Vagina (tissue), 2 donors: ENCODE measurements around the gene RYK. TPM values are rescaled to one million over a fixed set of nuclear protein-coding genes. Genes with fewer than 3 reads are reported as not detected.

ENCODE experiments used
- DNase-seq, 2 donors: peaks; one replicate each; pipeline ENCODE4 v3.0.0-alpha.2; 2017; ENCODE audit errors: extremely low spot score in 2 of 2
- H3K27ac ChIP-seq: fragments of 200-600 bp; sonication (generic); one replicate; pipeline ENCODE4 v1.5.1; 2019
- H3K27me3 ChIP-seq: fragments of 200-600 bp; sonication (generic); one replicate; pipeline ENCODE4 v1.5.1; 2019
- H3K36me3 ChIP-seq, 2 donors: fragments of 200-600 bp; sonication (generic); one replicate each; pipeline ENCODE4 v1.5.1; 2017 to 2019
- H3K4me1 ChIP-seq: fragments of 200-600 bp; sonication (generic); one replicate; pipeline ENCODE4 v1.5.1; 2019
- H3K4me3 ChIP-seq, 2 donors: fragments of 200-600 bp; sonication (generic); 1 replicate in 1 of 2; 2 replicates in 1 of 2; pipeline ENCODE4 v1.5.1; 2016 to 2019
- H3K9me3 ChIP-seq: fragments of 200-600 bp; sonication (generic); one replicate; pipeline ENCODE4 v1.5.1; 2019
- CTCF ChIP-seq, 3 experiments: fragments of 450-650 bp in 2 of 3; fragments of 200-600 bp in 1 of 3; sonication (generic) in 1 of 3; IDR thresholded peaks; one replicate each; pipeline ENCODE4 v1.5.1; 2017 to 2019; ENCODE audit warnings: antibody characterized with exemption in 3 of 3, mild to moderate bottlenecking in 2 of 3, moderate library complexity in 2 of 3
- POLR2A ChIP-seq, 2 donors: fragments of 450-650 bp; IDR thresholded peaks; one replicate each; pipeline ENCODE4 v1.6.1; 2017; ENCODE audit warnings: antibody characterized with exemption in 2 of 2, mild to moderate bottlenecking in 2 of 2, moderate library complexity in 2 of 2
- POLR2AphosphoS5 ChIP-seq, 2 donors: sonication (generic); formaldehyde crosslinking; IDR thresholded peaks; one replicate each; pipeline ENCODE4 v1.9.0; 2017; ENCODE audit warnings: antibody characterized with exemption in 2 of 2, mild to moderate bottlenecking in 2 of 2, low read depth in 1 of 2; ENCODE audit not compliant: insufficient read depth in 1 of 2
- intact Hi-C: fragments of 100-400 bp; cut with DNase I; formaldehyde crosslinking; loops from one replicate; pipeline ENCODE4 v1.15.1; 2023
- total RNA-seq: library from RNA; depleted of rRNA; stranded (reverse); fragments of >200 nt; gene quantifications from one replicate; pipeline ENCODE4 v1.2.3, GENCODE V29; 2016

Gene RYK
- total RNA-seq, 1 donor from 2014 or later, result 102 TPM

GRCh38 chr3:134284438-134284837 lies 33.8 kb upstream of the RYK start:
- DNase-seq, result no peak
- H3K4me1 ChIP-seq, result no peaks in the 10 kb centered on the region
- intact Hi-C loops, result no loop called here
- no peaks in the 10 kb centered on the region for H3K9me3 ChIP-seq
- TF ChIP-seq CTCF (IDR thresholded peaks at IDR 0.05) (no peak), POLR2A (IDR thresholded peaks at IDR 0.05) (no peak), POLR2AphosphoS5 (IDR thresholded peaks at IDR 0.05; ENCODE audit: insufficient read depth in 1 of 2, low read depth in 1 of 2) (no peak)
- H3K4me3 ChIP-seq, result no peak overlapping the region
- no peak overlapping the region for H3K27ac ChIP-seq
- H3K27me3 ChIP-seq, result no peaks in the 10 kb centered on the region
- H3K36me3 ChIP-seq, result no peaks in the 10 kb centered on the region

GRCh38 chr3:134282659-134283047 lies 32.0 kb upstream of the RYK start:
- Histone ChIP-seq H3K9me3 (no peaks in the 10 kb centered on the region), H3K27ac (no peak overlapping the region), H3K27me3 (no peaks in the 10 kb centered on the region), H3K4me3 (no peak overlapping the region), H3K4me1 (peaks cover 2% of the 10 kb centered on the region), H3K36me3 (no peaks in the 10 kb centered on the region)
- no peak for TF ChIP-seq CTCF (IDR thresholded peaks at IDR 0.05)
- no peak for TF ChIP-seq POLR2A (IDR thresholded peaks at IDR 0.05)
- TF ChIP-seq POLR2AphosphoS5 (IDR thresholded peaks at IDR 0.05; ENCODE audit: insufficient read depth in 1 of 2, low read depth in 1 of 2), result no peak
- intact Hi-C loops, result no loop called here
- DNase-seq, result no peak

GRCh38 chr3:134281912-134282658 lies 31.4 kb upstream of the RYK start:
- no peak for DNase-seq
- peaks cover 8% of the 10 kb centered on the region for H3K4me1 ChIP-seq
- H3K9me3 ChIP-seq, result no peaks in the 10 kb centered on the region
- H3K4me3 ChIP-seq, result no peak overlapping the region
- TF ChIP-seq POLR2AphosphoS5 (IDR thresholded peaks at IDR 0.05; ENCODE audit: insufficient read depth in 1 of 2, low read depth in 1 of 2) (no peak), CTCF (IDR thresholded peaks at IDR 0.05) (no peak), POLR2A (IDR thresholded peaks at IDR 0.05) (no peak)
- no peak overlapping the region for H3K27ac ChIP-seq
- intact Hi-C loops, result no loop called here
- H3K36me3 ChIP-seq, result no peaks in the 10 kb centered on the region
- no peaks in the 10 kb centered on the region for H3K27me3 ChIP-seq

GRCh38 chr3:134279466-134279865 lies 28.8 kb upstream of the RYK start:
- intact Hi-C loops, result no loop called here
- Histone ChIP-seq H3K36me3 (no peaks in the 10 kb centered on the region), H3K27ac (no peak overlapping the region), H3K9me3 (no peaks in the 10 kb centered on the region), H3K4me3 (no peak overlapping the region), H3K27me3 (no peaks in the 10 kb centered on the region), H3K4me1 (peaks cover 12% of the 10 kb centered on the region)
- TF ChIP-seq POLR2A (IDR thresholded peaks at IDR 0.05) (no peak), CTCF (IDR thresholded peaks at IDR 0.05) (no peak), POLR2AphosphoS5 (IDR thresholded peaks at IDR 0.05; ENCODE audit: insufficient read depth in 1 of 2, low read depth in 1 of 2) (no peak)
- DNase-seq, result no peak

- intact Hi-C loops, result no loop called here
- Histone ChIP-seq H3K4me3 (no peak overlapping the region), H3K36me3 (no peaks in the 10 kb centered on the region), H3K9me3 (no peaks in the 10 kb centered on the region), H3K27me3 (no peaks in the 10 kb centered on the region), H3K27ac (no peak overlapping the region), H3K4me1 (peaks cover 12% of the 10 kb centered on the region)
- TF ChIP-seq POLR2A (IDR thresholded peaks at IDR 0.05) (no peak), POLR2AphosphoS5 (IDR thresholded peaks at IDR 0.05; ENCODE audit: insufficient read depth in 1 of 2, low read depth in 1 of 2) (no peak), CTCF (IDR thresholded peaks at IDR 0.05) (no peak)
- no peak for DNase-seq
Measured at GRCh38 chr3:134277066-134277660, 26.5 kb upstream of the RYK start.
